IMR-90 (cell line): ENCODE data around the gene TTC9C. TPM values are rescaled to one million over a fixed set of nuclear protein-coding genes. Genes with fewer than 3 reads are reported as not detected.
A peak's percentile ranks its signal among the peaks of the same experiment; 100 is the strongest.

Source experiments
- ATAC-seq: fragments of 200-7000 bp; cut with Tn5 transposase; 2 replicates; pipeline ENCODE4 v1.9.1; 2020; ENCODE audit warnings: low read depth, mild to moderate bottlenecking, moderate library complexity
- Bru-seq: library from RNA; stranded (reverse); fragments of 400-500 nt; gene quantifications from one replicate; lab custom pipeline; 2021; lab: Mats Ljungman, UMichigan
- BruChase-seq, 2 experiments: library from RNA; stranded (reverse); fragments of 400-500 nt; gene quantifications; one replicate each; lab custom pipeline; 2021; lab: Mats Ljungman, UMichigan
- BruUV-seq: library from RNA; stranded (reverse); fragments of 400-500 nt; replicated peaks from 2 replicates; lab custom pipeline; 2021; lab: Mats Ljungman, UMichigan
- CTCF ChIA-PET: fragments of 300-600 bp; formaldehyde crosslinking; extraction: SDS; loops from one replicate; lab custom pipeline; 2021; ENCODE audit warnings: antibody characterized with exemption; lab: Yijun Ruan, JAX
- POLR2A ChIA-PET: fragments of 300-600 bp; sonication (Branson Sonifier 250); formaldehyde crosslinking; loops from one replicate; lab custom pipeline; 2022; ENCODE audit warnings: antibody characterized with exemption; ENCODE audit not compliant: unreplicated experiment; lab: Charles Lee
- DNase-seq: peaks from one replicate; pipeline ENCODE4 v3.0.0; 2013
- H2AFZ ChIP-seq: replicated peaks from 2 replicates; pipeline ENCODE3; 2013; ENCODE audit warnings: low read length, mild to moderate bottlenecking; ENCODE audit not compliant: poor library complexity
- H2AK5ac ChIP-seq: 2 replicates; pipeline ENCODE4 v1.6.1; 2013; ENCODE audit warnings: low read depth, low read length, inconsistent platforms
- H2AK9ac ChIP-seq: replicated peaks from 2 replicates; pipeline ENCODE3; 2013; ENCODE audit warnings: mild to moderate bottlenecking, low read depth, low read length, moderate library complexity; ENCODE audit not compliant: poor library complexity
- H2BK120ac ChIP-seq: 2 replicates; pipeline ENCODE4 v1.6.1; 2013; ENCODE audit warnings: low read depth, low read length, inconsistent platforms
- H2BK15ac ChIP-seq: 3 replicates; pipeline ENCODE4 v1.6.1; 2013; ENCODE audit warnings: low read depth, low read length, inconsistent platforms
- H2BK20ac ChIP-seq: 2 replicates; pipeline ENCODE4 v1.6.1; 2013; ENCODE audit warnings: low read depth, mild to moderate bottlenecking, inconsistent platforms, low read length, moderate library complexity
- H2BK5ac ChIP-seq: 2 replicates; pipeline ENCODE4 v1.6.1; 2013; ENCODE audit warnings: mild to moderate bottlenecking, low read depth, low read length, inconsistent platforms; ENCODE audit not compliant: poor library complexity, severe bottlenecking
- H3K14ac ChIP-seq: replicated peaks from 2 replicates; pipeline ENCODE4 v1.6.1; 2013; ENCODE audit warnings: low read depth, low read length, inconsistent platforms
- H3K18ac ChIP-seq: 2 replicates; pipeline ENCODE4 v1.6.1; 2013; ENCODE audit warnings: low read depth, low read length, control low read depth
- H3K23ac ChIP-seq: 2 replicates; pipeline ENCODE4 v1.6.1; 2013; ENCODE audit warnings: low read depth, low read length, inconsistent platforms
- H3K27ac ChIP-seq: 2 replicates; pipeline ENCODE4 v1.5.1; 2013; ENCODE audit warnings: mild to moderate bottlenecking, control low read depth, low read length; ENCODE audit not compliant: insufficient read depth
- H3K27me3 ChIP-seq: 2 replicates; pipeline ENCODE4 v1.6.1; 2013; ENCODE audit warnings: low read length; ENCODE audit not compliant: control insufficient read depth, insufficient read depth
- H3K36me3 ChIP-seq: 2 replicates; pipeline ENCODE4 v1.6.1; 2013; ENCODE audit warnings: low read length, mixed read lengths; ENCODE audit not compliant: control insufficient read depth, insufficient read depth
- H3K4ac ChIP-seq: 2 replicates; pipeline ENCODE4 v1.6.1; 2013; ENCODE audit warnings: low read depth, low read length, inconsistent platforms
- H3K4me1 ChIP-seq: 2 replicates; pipeline ENCODE4 v1.6.1; 2013; ENCODE audit warnings: low read length, mixed read lengths; ENCODE audit not compliant: control insufficient read depth, insufficient read depth
- H3K4me2 ChIP-seq: 2 replicates; pipeline ENCODE4 v1.6.1; 2013; ENCODE audit warnings: low read depth, mild to moderate bottlenecking, control low read depth, low read length, moderate library complexity
- H3K4me3 ChIP-seq: 2 replicates; pipeline ENCODE4 v1.5.1; 2013; ENCODE audit warnings: low read depth, mild to moderate bottlenecking, control low read depth, low read length, moderate library complexity; ENCODE audit not compliant: insufficient read depth
- H3K56ac ChIP-seq: 2 replicates; pipeline ENCODE4 v1.6.1; 2013; ENCODE audit warnings: low read length, inconsistent platforms; ENCODE audit not compliant: insufficient read depth; ENCODE audit errors: extremely low read depth
- H3K79me1 ChIP-seq, 2 experiments: 2 replicates each; pipeline ENCODE4 v1.6.1; 2013; ENCODE audit warnings: low read length in 2 of 2, inconsistent platforms in 1 of 2, low read depth in 1 of 2
- H3K9ac ChIP-seq: 2 replicates; pipeline ENCODE4 v1.6.1; 2013; ENCODE audit warnings: low read depth, low read length, control low read depth
- H3K9me1 ChIP-seq: 2 replicates; pipeline ENCODE4 v1.6.1; 2013; ENCODE audit warnings: low read length, inconsistent platforms; ENCODE audit not compliant: insufficient read depth
- H3K9me3 ChIP-seq: 2 replicates; pipeline ENCODE4 v1.6.1; 2013; ENCODE audit warnings: low read length; ENCODE audit not compliant: control insufficient read depth, insufficient read depth
- H4K20me1 ChIP-seq: 2 replicates; pipeline ENCODE4 v1.6.1; 2013; ENCODE audit warnings: low read length, inconsistent platforms; ENCODE audit not compliant: insufficient read depth
- H4K5ac ChIP-seq: 2 replicates; pipeline ENCODE4 v1.6.1; 2013; ENCODE audit warnings: mild to moderate bottlenecking, low read depth, low read length, control low read depth
- H4K8ac ChIP-seq, 2 experiments: 2 replicates each; pipeline ENCODE4 v1.6.1; 2013; ENCODE audit warnings: low read depth in 2 of 2, low read length in 2 of 2, control low read depth in 1 of 2, inconsistent platforms in 1 of 2
- H4K91ac ChIP-seq: 2 replicates; pipeline ENCODE4 v1.6.1; 2013; ENCODE audit warnings: low read depth, low read length, inconsistent platforms; ENCODE audit not compliant: insufficient read depth
- CTCF ChIP-seq: conservative IDR thresholded peaks from 2 replicates; pipeline ENCODE4 v1.5.1; 2012; ENCODE audit warnings: mild to moderate bottlenecking, low read depth, low read length, improper control_type of control experiment
- ELK1 ChIP-seq: fragments of 150-350 bp; IDR thresholded peaks from 2 replicates; pipeline ENCODE4 v1.6.1; 2016; ENCODE audit warnings: low read depth, mild to moderate bottlenecking, low read length, moderate library complexity, borderline replicate concordance
- MAZ ChIP-seq: IDR thresholded peaks from 2 replicates; pipeline ENCODE4 v1.6.1; 2012; ENCODE audit warnings: low read depth, mild to moderate bottlenecking, low read length, improper control_type of control experiment, moderate library complexity, borderline replicate concordance
- POLR2A ChIP-seq: IDR thresholded peaks from 2 replicates; pipeline ENCODE4 v1.6.1; 2012; ENCODE audit warnings: mild to moderate bottlenecking, low read depth, low read length
- SMC3 ChIP-seq: fragments of 150-350 bp; IDR thresholded peaks from 2 replicates; pipeline ENCODE4 v1.6.1; 2016; ENCODE audit warnings: low read depth, mild to moderate bottlenecking, antibody characterized with exemption, low read length, moderate library complexity
- WGBS, 2 experiments: methylation state at CpG; one replicate each; pipeline versions ENCODE4 v1.1.5 to v1.1.7; 2013; ENCODE audit warnings: missing lambda C conversion rate in 2 of 2; ENCODE audit not compliant: insufficient read length in 1 of 2; ENCODE audit errors: extremely low coverage in 2 of 2; 5-methylcytosine and 5-hydroxymethylcytosine counted together
- dilution Hi-C: fragments of 300-500 bp; cut with HindIII; formaldehyde crosslinking; loops from one replicate; pipeline ENCODE4 v1.14.3; 2018; ENCODE audit warnings: low sequenced_read_pairs; ENCODE audit not compliant: unreplicated experiment
- in situ Hi-C: fragments of 300-500 bp; cut with MboI; formaldehyde crosslinking; loops from 3 replicates; pipeline ENCODE4 v1.14.3; 2019; ENCODE audit warnings: low sequenced_read_pairs, inconsistent platforms, mixed read lengths
- intact Hi-C: fragments of 100-400 bp; cut with micrococcal nuclease; formaldehyde crosslinking; loops from 2 replicates; pipeline ENCODE4 v1.10.0; 2022
- long read RNA-seq: library from polyadenylated mRNA; unstranded; transcript quantifications from one replicate; pipeline ENCODE4 v2.0.0, GENCODE V29; 2021; ENCODE audit not compliant: unreplicated experiment
- polyA plus RNA-seq, 3 experiments: library from polyadenylated mRNA; depleted of rRNA; stranded (reverse); fragments of >200 nt; gene quantifications; 2 replicates each; pipeline ENCODE4 v1.2.3, GENCODE V29; 2012; ENCODE audit warnings: low replicate concordance in 1 of 3
- total RNA-seq: library from RNA; depleted of rRNA; stranded (reverse); fragments of >200 nt; gene quantifications from 2 replicates; pipeline ENCODE4 v1.2.3, GENCODE V29; 2012; rRNA removed

TTC9C gene
- 37.1 and 45.5 TPM in 2 replicates for total RNA-seq
- polyA plus RNA-seq (2012; rRNA removed): 29.1 and 32.9 TPM in 2 replicates
- polyA plus RNA-seq (2012; cell fraction: cytosol; rRNA removed): 24.4 and 25.0 TPM in 2 replicates
- 13.9 and 30.1 TPM in 2 replicates for polyA plus RNA-seq (2012; cell fraction: nucleus; rRNA removed; ENCODE audit: low replicate concordance)
- percentile 72 among the genes with signal in this experiment for Bru-seq, nascent RNA
- percentile 92 among the genes with signal in this experiment for BruChase-seq, experiment 1, labeled RNA remaining after a 6-hour chase
- BruChase-seq, experiment 2, labeled RNA remaining after a 2-hour chase: percentile 80 among the genes with signal in this experiment
- long read RNA-seq, transcript TTC9C-202 (3 exons, 1,080 nt): major isoform, 10 of 18 reads
- long read RNA-seq, partial matches to known transcripts: 1 of 18 reads
- long read RNA-seq, other reads (novel, unspliced or antisense): 4 of 18 reads

DNA sequence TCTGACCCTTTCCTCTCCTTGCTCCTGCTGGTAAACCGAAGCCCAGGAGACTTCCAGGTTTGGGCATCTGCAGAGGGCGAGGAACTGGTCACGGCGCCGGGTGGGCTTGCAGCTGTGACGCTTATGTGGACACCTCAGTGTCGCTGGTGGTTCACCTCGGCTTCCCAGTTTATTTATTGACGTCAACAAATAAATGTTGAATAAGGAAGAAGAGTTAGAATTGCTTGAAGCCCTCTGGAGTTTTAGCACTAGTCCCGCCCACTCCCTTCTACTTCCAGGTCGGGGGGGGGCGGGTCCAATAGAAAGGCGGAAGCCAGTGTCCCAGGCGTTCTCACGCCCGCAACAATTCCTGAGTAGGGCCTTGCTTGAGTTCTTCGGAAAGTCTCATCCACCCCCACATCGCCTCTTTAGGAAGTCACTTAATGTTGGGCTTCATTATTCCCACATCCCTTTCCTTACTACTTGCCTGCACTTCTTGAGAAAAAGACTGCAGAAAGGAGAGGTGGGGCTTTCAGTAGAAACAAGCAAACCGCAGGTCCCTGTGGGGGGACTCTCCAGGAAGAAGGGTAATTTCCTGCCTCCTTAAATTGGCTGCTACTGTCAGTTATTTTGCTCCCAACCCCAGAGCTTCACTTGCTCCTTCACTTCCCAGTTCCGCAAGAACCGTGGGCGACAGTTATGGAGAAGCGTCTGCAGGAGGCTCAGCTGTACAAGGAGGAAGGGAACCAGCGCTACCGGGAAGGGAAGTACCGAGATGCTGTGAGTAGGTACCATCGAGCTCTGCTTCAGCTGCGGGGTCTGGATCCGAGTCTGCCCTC, at the start of gene TTC9C:
TSS of gene TTC9C (plus strand) at position 316 of the 818 bp plus-strand sequence. CDS start at position 679, 363 bp downstream.
- Histone ChIP-seq H3K18ac (peak within 1 kb of the TSS; percentile 82), H2BK15ac (peak within 1 kb of the TSS; percentile 93; the same call in 1 of the 3 replicates), H3K9ac (peak within 1 kb of the TSS; percentile 88), H2AK5ac (peak within 1 kb of the TSS; percentile 94), H2AFZ (peak within 1 kb of the TSS; percentile 98), H3K4me3 (peak within 1 kb of the TSS; percentile 85), H3K9me3 (no peaks in the 10 kb centered on the region), H3K9me1 (no peaks in the 10 kb centered on the region), H3K4me1 (peaks cover 4% of the 10 kb centered on the region), H4K8ac (peak within 1 kb of the TSS; percentile 98 to 100), H3K56ac (peak within 1 kb of the TSS; percentile 99), H3K27me3 (no peaks in the 10 kb centered on the region), H3K27ac (peak within 1 kb of the TSS; percentile 94), H2BK120ac (peak within 1 kb of the TSS; percentile 95), H3K4ac (peak within 1 kb of the TSS; percentile 98), H4K91ac (peak within 1 kb of the TSS; percentile 99), H3K4me2 (peak within 1 kb of the TSS; percentile 91), H4K5ac (peak within 1 kb of the TSS; percentile 93), H4K20me1 (peaks cover 40% of the 10 kb centered on the region), H3K79me1 (peaks cover 7 to 31% of the 10 kb centered on the region in 2 experiments; a peak in 3 of 4 replicates), H3K23ac (peak within 1 kb of the TSS; percentile 98), H3K36me3 (peaks cover 4% of the 10 kb centered on the region), H2BK5ac (peak within 1 kb of the TSS; percentile 95), H3K14ac (peak within 1 kb of the TSS; percentile 99), H2AK9ac (peak within 1 kb of the TSS; percentile 99), H2BK20ac (peak within 1 kb of the TSS; percentile 68; the same call in 1 of the 2 replicates)
- in situ Hi-C loops: no loop called here
- POLR2A ChIA-PET: interaction anchor here (1.4 to 1.8 kb wide), 2 partner anchors 18 to 113 kb away, joined by 5 to 7 read pairs; no protein-coding TSS in a partner anchor
- 0% methylated on average over 4 of the region's 29 CpGs; no CpG with 5 or more reads in 1 of the 2 experiments for WGBS, 2 experiments
- dilution Hi-C loops: no loop called here
- intact Hi-C loops: loop anchor here (5.0 kb wide), 2 partner anchors 34 to 134 kb away; partner anchors contain the start of gene POLR2G
- BruUV-seq: TSS peak; percentile 81
- CTCF ChIA-PET: interaction anchor here (0.6 kb wide), 1 partner anchor 333 kb away, joined by 3 read pairs; no protein-coding TSS in a partner anchor
- TF ChIP-seq MAZ (peak; percentile 18; the same call in 1 of the 2 replicates), CTCF (no peak), POLR2A (peak; percentile 58; the same call in 1 of the 2 replicates), SMC3 (no peak), ELK1 (no peak)
- ATAC-seq (peak; percentile 44), DNase-seq (peak; percentile 84)
